ENCODE results near the gene TBC1D1.

Gene TBC1D1

GRCh38 chr4:38154681-38155588, 264.1 kb downstream of the TBC1D1 start:
- no peak overlapping the region for H3K4me3 ChIP-seq (ENCODE audit: low read depth, low read length)

GRCh38 chr4:38155589-38156294, 264.9 kb downstream of the TBC1D1 start:
- no peak for TF ChIP-seq CTCF (IDR thresholded peaks at IDR 0.05; ENCODE audit: borderline replicate concordance, insufficient read depth, low read depth, low read length)
- no peak overlapping the region for H3K4me3 ChIP-seq (ENCODE audit: low read depth, low read length)

More at GRCh38 chr4:38154681-38155588, 264.1 kb downstream of the TBC1D1 start:
- TF ChIP-seq CTCF (IDR thresholded peaks at IDR 0.05; ENCODE audit: borderline replicate concordance, insufficient read depth, low read depth, low read length) = no peak

GRCh38 chr4:38157592-38157991, 266.7 kb downstream of the TBC1D1 start:
- no peak for TF ChIP-seq CTCF (IDR thresholded peaks at IDR 0.05; ENCODE audit: borderline replicate concordance, insufficient read depth, low read depth, low read length)
- H3K4me3 ChIP-seq (ENCODE audit: low read depth, low read length) = no peak overlapping the region

- TF ChIP-seq CTCF (IDR thresholded peaks at IDR 0.05; ENCODE audit: borderline replicate concordance, insufficient read depth, low read depth, low read length) = no peak
- H3K4me3 ChIP-seq (ENCODE audit: low read depth, low read length) = no peak overlapping the region
Observed at GRCh38 chr4:38160487-38161207, 269.8 kb downstream of the TBC1D1 start.

GRCh38 chr4:38161208-38162113, 270.6 kb downstream of the TBC1D1 start:
- H3K4me3 ChIP-seq (ENCODE audit: low read depth, low read length) = no peak overlapping the region
- TF ChIP-seq CTCF (IDR thresholded peaks at IDR 0.05; ENCODE audit: borderline replicate concordance, insufficient read depth, low read depth, low read length) = no peak

- TF ChIP-seq CTCF (IDR thresholded peaks at IDR 0.05; ENCODE audit: borderline replicate concordance, insufficient read depth, low read depth, low read length) = no peak
- H3K4me3 ChIP-seq (ENCODE audit: low read depth, low read length) = no peak overlapping the region
Observed at GRCh38 chr4:38162240-38162784, 271.4 kb downstream of the TBC1D1 start.

Data from GM12875 (cell line).